PC-3 (cell line): ENCODE measurements around the gene PRKCE. TPM values are rescaled to one million over a fixed set of nuclear protein-coding genes. Genes with fewer than 3 reads are reported as not detected.

ENCODE experiments used
- ATAC-seq: fragments of 200-7000 bp; cut with Tn5 transposase; 2 replicates; pipeline ENCODE4 v1.9.1; 2020; ENCODE audit warnings: mild to moderate bottlenecking, moderate library complexity
- BruUV-seq: library from RNA; stranded (reverse); fragments of 400-500 nt; replicated peaks from 2 replicates; lab custom pipeline; 2021; lab: Mats Ljungman, UMichigan
- CTCF ChIA-PET: fragments of 300-600 bp; sonication (Branson Sonifier 250); formaldehyde crosslinking; loops from one replicate; lab custom pipeline; 2022; ENCODE audit warnings: antibody characterized with exemption; lab: Charles Lee
- POLR2A ChIA-PET: fragments of 300-600 bp; sonication (Branson Sonifier 250); formaldehyde crosslinking; loops from one replicate; lab custom pipeline; 2022; ENCODE audit warnings: antibody characterized with exemption; ENCODE audit not compliant: unreplicated experiment; lab: Charles Lee
- DNase-seq: peaks from one replicate; pipeline ENCODE4 v3.0.0-alpha.2; 2015
- H2AFZ ChIP-seq: fragments of 300-600 bp; sonication (generic); 2 replicates; pipeline ENCODE4 v1.6.0; 2016; ENCODE audit warnings: antibody characterized with exemption, low read length
- H3F3A ChIP-seq: fragments of 300-600 bp; sonication (generic); one replicate; pipeline ENCODE4 v1.6.0; 2017; ENCODE audit warnings: antibody characterized with exemption, low read length, control low read depth, mild to moderate bottlenecking; ENCODE audit not compliant: unreplicated experiment
- H3K27ac ChIP-seq: fragments of 300-600 bp; sonication (generic); 2 replicates; pipeline ENCODE4 v1.5.1; 2016; ENCODE audit warnings: mild to moderate bottlenecking, low read length
- H3K27me3 ChIP-seq: fragments of 300-600 bp; sonication (generic); 2 replicates; pipeline ENCODE4 v1.6.1; 2016; ENCODE audit warnings: low read length, mixed read lengths
- H3K36me3 ChIP-seq: fragments of 300-600 bp; sonication (generic); 2 replicates; pipeline ENCODE4 v1.6.1; 2016; ENCODE audit warnings: low read depth, mixed run types, low read length, mixed read lengths
- H3K4me1 ChIP-seq: fragments of 300-600 bp; sonication (generic); 2 replicates; pipeline ENCODE4 v1.5.1; 2016; ENCODE audit warnings: low read length; ENCODE audit not compliant: insufficient read depth
- H3K4me2 ChIP-seq: fragments of 300-600 bp; sonication (generic); 2 replicates; pipeline ENCODE4 v1.6.0; 2016; ENCODE audit warnings: low read length
- H3K4me3 ChIP-seq: fragments of 300-600 bp; sonication (generic); 2 replicates; pipeline ENCODE4 v1.5.1; 2016; ENCODE audit warnings: mild to moderate bottlenecking, low read length, mixed read lengths
- H3K79me2 ChIP-seq: fragments of 300-600 bp; sonication (generic); 2 replicates; pipeline ENCODE4 v1.6.1; 2017; ENCODE audit warnings: low read length, mixed read lengths
- H3K9ac ChIP-seq: fragments of 300-600 bp; sonication (generic); 2 replicates; pipeline ENCODE4 v1.6.0; 2016; ENCODE audit warnings: mild to moderate bottlenecking, low read length
- H3K9me2 ChIP-seq: fragments of 300-600 bp; sonication (generic); replicated peaks from 2 replicates; pipeline ENCODE4 v1.6.1; 2016; ENCODE audit warnings: mixed run types, low read length, mixed read lengths
- H3K9me3 ChIP-seq: fragments of 300-600 bp; sonication (generic); 2 replicates; pipeline ENCODE4 v1.6.1; 2016; ENCODE audit warnings: low read length, mixed read lengths
- H4K20me1 ChIP-seq: fragments of 300-600 bp; sonication (generic); 2 replicates; pipeline ENCODE4 v1.6.1; 2016; ENCODE audit warnings: low read length, mixed read lengths
- CTCF ChIP-seq: fragments of 300-600 bp; sonication (generic); conservative IDR thresholded peaks from 2 replicates; pipeline ENCODE4 v1.5.1; 2017; ENCODE audit warnings: antibody characterized with exemption, low read depth, mild to moderate bottlenecking, low read length
- EZH2 ChIP-seq: fragments of 300-600 bp; sonication (generic); IDR thresholded peaks from one replicate; pipeline ENCODE4 v1.6.1; 2017; ENCODE audit warnings: antibody characterized with exemption, mild to moderate bottlenecking, low read length; ENCODE audit not compliant: unreplicated experiment
- EZH2phosphoT487 ChIP-seq: fragments of 300-600 bp; sonication (generic); IDR thresholded peaks from 2 replicates; pipeline ENCODE4 v1.6.1; 2018; ENCODE audit warnings: mild to moderate bottlenecking, antibody characterized with exemption, low read length, borderline replicate concordance
- intact Hi-C: fragments of 100-400 bp; cut with micrococcal nuclease; formaldehyde crosslinking; loops from 2 replicates; pipeline ENCODE4 v1.9.0; 2023
- total RNA-seq: library from RNA; depleted of rRNA; stranded (reverse); fragments of >200 nt; gene quantifications from 2 replicates; pipeline ENCODE4 v1.2.3, GENCODE V29; 2014

PRKCE gene
- total RNA-seq, 1 experiment from 2014 or later, result 7.0 TPM

GRCh38 chr2:45681675-45682074, 30.2 kb downstream of the PRKCE start:
- Histone ChIP-seq H3F3A (no peaks in the 10 kb centered on the region), H2AFZ (no peak overlapping the region), H3K79me2 (peaks cover 8% of the 10 kb centered on the region; the same call in 1 of the 2 replicates), H3K27me3 (no peaks in the 10 kb centered on the region), H3K9me2 (no peaks in the 10 kb centered on the region), H3K4me2 (peak overlapping the region; percentile 49), H3K27ac (peak overlapping the region; percentile 55), H3K4me3 (no peak overlapping the region), H3K36me3 (no peaks in the 10 kb centered on the region), H3K9ac (no peak overlapping the region), H3K9me3 (no peaks in the 10 kb centered on the region), H4K20me1 (no peaks in the 10 kb centered on the region), H3K4me1 (peaks cover 23% of the 10 kb centered on the region)
- DNase-seq (peak; percentile 92), ATAC-seq (peak; percentile 99)
- BruUV-seq, result no TSS peak
- intact Hi-C loops, result no loop called here
- CTCF ChIA-PET, result no interaction called here
- POLR2A ChIA-PET, result no interaction called here
- no peak for TF ChIP-seq EZH2
- no peak for TF ChIP-seq EZH2phosphoT487
- no peak for TF ChIP-seq CTCF

GRCh38 chr2:45683292-45683691, 31.8 kb downstream of the PRKCE start:
- intact Hi-C loops, result no loop called here
- no peak overlapping the region for H3K4me2 ChIP-seq
- no peaks in the 10 kb centered on the region for H3K27me3 ChIP-seq
- no peaks in the 10 kb centered on the region for H3K9me2 ChIP-seq
- no peak overlapping the region for H3K9ac ChIP-seq
- H3K9me3 ChIP-seq, result no peaks in the 10 kb centered on the region
- ChIA-PET POLR2A (no interaction called here), CTCF (no interaction called here)
- H3K4me1 ChIP-seq, result peaks cover 23% of the 10 kb centered on the region
- no peak for DNase-seq
- BruUV-seq, result no TSS peak
- H3K27ac ChIP-seq, result no peak overlapping the region
- H3K79me2 ChIP-seq, result peaks cover 7% of the 10 kb centered on the region; the same call in 1 of the 2 replicates
- no peaks in the 10 kb centered on the region for H3K36me3 ChIP-seq
- no peaks in the 10 kb centered on the region for H3F3A ChIP-seq
- no peak for TF ChIP-seq CTCF
- no peak overlapping the region for H3K4me3 ChIP-seq
- no peaks in the 10 kb centered on the region for H4K20me1 ChIP-seq
- ATAC-seq, result no peak
- H2AFZ ChIP-seq, result no peak overlapping the region

GRCh38 chr2:45684756-45685155, 33.3 kb downstream of the PRKCE start:
- CTCF ChIA-PET, result interaction anchor here (0.7 kb wide), 1 partner anchor 1393 kb away, joined by 3 read pairs; no protein-coding TSS in a partner anchor
- no peak overlapping the region for H2AFZ ChIP-seq
- no peak for DNase-seq
- no peaks in the 10 kb centered on the region for H3K9me2 ChIP-seq
- peaks cover 23% of the 10 kb centered on the region for H3K4me1 ChIP-seq
- H3K9ac ChIP-seq, result no peak overlapping the region
- H3K4me3 ChIP-seq, result no peak overlapping the region
- POLR2A ChIA-PET, result no interaction called here
- H3K27ac ChIP-seq, result no peak overlapping the region
- H3F3A ChIP-seq, result no peaks in the 10 kb centered on the region
- no peaks in the 10 kb centered on the region for H3K9me3 ChIP-seq
- H3K4me2 ChIP-seq, result no peak overlapping the region
- intact Hi-C loops, result loop anchor here (5.0 kb wide), 1 partner anchor 32 kb away; the partner anchor contains the start of gene PRKCE
- H3K79me2 ChIP-seq, result no peaks in the 10 kb centered on the region
- no TSS peak for BruUV-seq
- TF ChIP-seq CTCF, result no peak
- TF ChIP-seq EZH2, result no peak
- no peak for TF ChIP-seq EZH2phosphoT487
- no peaks in the 10 kb centered on the region for H3K27me3 ChIP-seq
- no peaks in the 10 kb centered on the region for H4K20me1 ChIP-seq
- no peaks in the 10 kb centered on the region for H3K36me3 ChIP-seq
- no peak for ATAC-seq
